Activated CD4-positive, alpha-beta T cell treated with anti-CD3 and anti-CD28 coated beads, Interleukin-2, amount 50 U/mL, for 1 hour (primary cell): ENCODE measurements around the gene GPC6.
"Not testable (repeated sequence)": the region's sequence is repeated elsewhere in the genome, so short reads cannot be mapped to it uniquely, and the experiment has no call there.

ENCODE experiments used
- DNase-seq: peaks from one replicate; pipeline ENCODE4 v3.0.0-alpha.2; 2020

GPC6 gene

GRCh38 chr13:94286581-94286980 lies 1060.0 kb downstream of the GPC6 start:
- no peak for DNase-seq

- no peak for DNase-seq
Observed at GRCh38 chr13:94291631-94292322, 1065.2 kb downstream of the GPC6 start.

- no peak for DNase-seq
Observed at GRCh38 chr13:94292323-94292640, 1065.7 kb downstream of the GPC6 start.

GRCh38 chr13:94296471-94296870 lies 1069.9 kb downstream of the GPC6 start:
- DNase-seq: no peak

- no peak for DNase-seq
Observed at GRCh38 chr13:94298346-94298745, 1071.7 kb downstream of the GPC6 start.

- no peak for DNase-seq
Observed at GRCh38 chr13:94300401-94300800, 1073.8 kb downstream of the GPC6 start.

GRCh38 chr13:94301487-94301886 lies 1074.9 kb downstream of the GPC6 start:
- DNase-seq: no peak

- not testable (repeated sequence) for DNase-seq
Observed at GRCh38 chr13:94302847-94303565, 1076.4 kb downstream of the GPC6 start.

GRCh38 chr13:94303644-94304174 lies 1077.1 kb downstream of the GPC6 start:
- DNase-seq: no peak

- DNase-seq: no peak
Observed at GRCh38 chr13:94305033-94305432, 1078.4 kb downstream of the GPC6 start.

GRCh38 chr13:94305463-94305862 lies 1078.9 kb downstream of the GPC6 start:
- DNase-seq: no peak

GRCh38 chr13:94305934-94306333 lies 1079.3 kb downstream of the GPC6 start:
- no peak for DNase-seq

GRCh38 chr13:94308832-94309231 lies 1082.2 kb downstream of the GPC6 start:
- no peak for DNase-seq

GRCh38 chr13:94309576-94309975 lies 1083.0 kb downstream of the GPC6 start:
- DNase-seq: no peak

GRCh38 chr13:94309997-94310855 lies 1083.6 kb downstream of the GPC6 start:
- no peak for DNase-seq

GRCh38 chr13:94311893-94312292 lies 1085.3 kb downstream of the GPC6 start:
- DNase-seq: no peak

GRCh38 chr13:94312511-94313216 lies 1086.1 kb downstream of the GPC6 start:
- no peak for DNase-seq

GRCh38 chr13:94313321-94313910 lies 1086.8 kb downstream of the GPC6 start:
- DNase-seq: no peak

GRCh38 chr13:94313926-94314325 lies 1087.3 kb downstream of the GPC6 start:
- DNase-seq: no peak

- DNase-seq: no peak
Observed at GRCh38 chr13:94315188-94315587, 1088.6 kb downstream of the GPC6 start.

- DNase-seq: no peak
Observed at GRCh38 chr13:94317063-94317491, 1090.5 kb downstream of the GPC6 start.

- no peak for DNase-seq
Observed at GRCh38 chr13:94318418-94318817, 1091.8 kb downstream of the GPC6 start.
